H1 (cell line): ENCODE measurements around the gene ADGRL2. TPM values are rescaled to one million over a fixed set of nuclear protein-coding genes. Genes with fewer than 3 reads are reported as not detected.

Experiments
- CTCF ChIA-PET: fragments of 300-600 bp; sonication (Branson Sonifier 250); formaldehyde crosslinking; loops from one replicate; lab custom pipeline; 2021; ENCODE audit not compliant: partially characterized antibody; lab: Charles Lee
- POLR2A ChIA-PET: fragments of 300-600 bp; sonication (Branson Sonifier 250); formaldehyde crosslinking; loops from one replicate; lab custom pipeline; 2021; ENCODE audit warnings: inconsistent platforms; ENCODE audit not compliant: partially characterized antibody; lab: Charles Lee
- DNase-seq, 2 experiments: peaks; one replicate each; pipeline versions ENCODE4 v3.0.0 to v3.0.0-alpha.2; 2010 to 2022; ENCODE audit warnings: low spot score in 2 of 2, low read depth in 1 of 2, mixed read lengths in 1 of 2
- FAIRE-seq: peaks from 2 replicates; lab custom pipeline; 2011; peaks lifted over from hg19 to GRCh38; lab: Jason Lieb, UNC
- H2AFZ ChIP-seq: 2 replicates; pipeline ENCODE4 v1.8.1; 2012; ENCODE audit warnings: low read length, inconsistent platforms
- H2AK5ac ChIP-seq: 2 replicates; pipeline ENCODE4 v1.6.1; 2013; ENCODE audit warnings: low read depth, low read length
- H2BK120ac ChIP-seq: replicated peaks from 2 replicates; pipeline ENCODE3; 2013; ENCODE audit warnings: low read depth, low read length, inconsistent platforms
- H2BK12ac ChIP-seq: 2 replicates; pipeline ENCODE4 v1.6.1; 2013; ENCODE audit warnings: low read depth, low read length
- H2BK15ac ChIP-seq: 2 replicates; pipeline ENCODE4 v1.6.1; 2013; ENCODE audit warnings: low read length
- H2BK20ac ChIP-seq: 2 replicates; pipeline ENCODE4 v1.6.1; 2013; ENCODE audit warnings: low read length
- H2BK5ac ChIP-seq: 2 replicates; pipeline ENCODE4 v1.6.1; 2013; ENCODE audit warnings: low read depth, low read length
- H3K14ac ChIP-seq: 2 replicates; pipeline ENCODE4 v1.6.1; 2013; ENCODE audit warnings: inconsistent platforms; ENCODE audit not compliant: insufficient read length
- H3K18ac ChIP-seq: 2 replicates; pipeline ENCODE4 v1.6.1; 2013; ENCODE audit warnings: low read length; ENCODE audit errors: extremely low read depth
- H3K23ac ChIP-seq: 2 replicates; pipeline ENCODE4 v1.6.1; 2013; ENCODE audit warnings: inconsistent platforms; ENCODE audit not compliant: insufficient read length
- H3K23me2 ChIP-seq: 2 replicates; pipeline ENCODE4 v1.6.1; 2013; ENCODE audit warnings: low read depth, low read length
- H3K27ac ChIP-seq: 2 replicates; pipeline ENCODE4 v1.6.1; 2011; ENCODE audit warnings: low read depth, low read length, inconsistent platforms
- H3K27me3 ChIP-seq, 4 experiments: replicated peaks in 1 of 4; 1 replicate in 1 of 4; 2 replicates in 3 of 4; pipeline versions ENCODE4 v1.6.1 to v1.8.1; 2011 to 2013; ENCODE audit warnings: low read length in 3 of 4, mild to moderate bottlenecking in 3 of 4, inconsistent platforms in 2 of 4, mixed read lengths in 2 of 4, moderate library complexity in 1 of 4; ENCODE audit not compliant: control insufficient read depth in 3 of 4, insufficient read depth in 3 of 4; ENCODE audit errors: extremely low read depth in 1 of 4
- H3K36me3 ChIP-seq, 4 experiments: 2 replicates each; pipeline versions ENCODE4 v1.6.1 to v1.8.1; 2011 to 2013; ENCODE audit warnings: mild to moderate bottlenecking in 4 of 4, low read length in 3 of 4, moderate library complexity in 2 of 4, control low read depth in 1 of 4, inconsistent platforms in 1 of 4; ENCODE audit not compliant: insufficient read depth in 4 of 4, control insufficient read depth in 2 of 4
- H3K4ac ChIP-seq: replicated peaks from 2 replicates; pipeline ENCODE3; 2013; ENCODE audit warnings: low read length, low read depth, mixed read lengths, inconsistent platforms; ENCODE audit not compliant: insufficient read length
- H3K4me1 ChIP-seq, 4 experiments: replicated peaks in 1 of 4; 1 replicate in 1 of 4; 2 replicates in 3 of 4; pipeline versions ENCODE4 v1.6.1 to v1.8.1; 2011 to 2013; ENCODE audit warnings: low read length in 3 of 4, inconsistent platforms in 2 of 4, mixed read lengths in 1 of 4; ENCODE audit not compliant: insufficient read depth in 4 of 4, control insufficient read depth in 3 of 4
- H3K4me2 ChIP-seq, 2 experiments: 2 replicates each; pipeline versions ENCODE4 v1.6.1 to v1.8.1; 2011 to 2013; ENCODE audit warnings: low read depth in 2 of 2, low read length in 2 of 2, control low read depth in 1 of 2, inconsistent platforms in 1 of 2, mild to moderate bottlenecking in 1 of 2; ENCODE audit not compliant: insufficient read depth in 1 of 2
- H3K4me3 ChIP-seq, 4 experiments: fragments of 200-600, 300-600 bp in 1 of 4; sonication (generic), shearing (Covaris generic), sonication (Bioruptor Twin) in 1 of 4; 2 replicates each; pipeline versions ENCODE4 v1.5.1 to v1.8.1; 2011 to 2016; ENCODE audit warnings: low read length in 4 of 4, low read depth in 3 of 4, control low read depth in 2 of 4, inconsistent platforms in 2 of 4, mild to moderate bottlenecking in 2 of 4, mixed read lengths in 1 of 4, moderate library complexity in 1 of 4; ENCODE audit not compliant: insufficient read depth in 2 of 4; ENCODE audit errors: extremely low read depth in 1 of 4
- H3K56ac ChIP-seq: replicated peaks from 2 replicates; pipeline ENCODE3; 2013; ENCODE audit warnings: low read depth, mild to moderate bottlenecking, mixed read lengths, low read length, inconsistent platforms; ENCODE audit not compliant: insufficient read length
- H3K79me1 ChIP-seq: 2 replicates; pipeline ENCODE4 v1.6.1; 2013; ENCODE audit warnings: low read depth, low read length, control low read depth
- H3K79me2 ChIP-seq, 2 experiments: 2 replicates each; pipeline versions ENCODE4 v1.6.1 to v1.8.1; 2012 to 2013; ENCODE audit warnings: low read length in 2 of 2, mild to moderate bottlenecking in 2 of 2, inconsistent platforms in 1 of 2; ENCODE audit not compliant: insufficient read depth in 2 of 2, control insufficient read depth in 1 of 2
- H3K9ac ChIP-seq, 4 experiments: replicated peaks in 1 of 4; 1 replicate in 1 of 4; 2 replicates in 3 of 4; pipeline versions ENCODE4 v1.6.1 to v1.8.1; 2011 to 2013; ENCODE audit warnings: low read depth in 3 of 4, low read length in 3 of 4, control low read depth in 2 of 4, mild to moderate bottlenecking in 2 of 4, moderate library complexity in 2 of 4, inconsistent platforms in 1 of 4; ENCODE audit errors: extremely low read depth in 1 of 4
- H3K9me3 ChIP-seq, 2 experiments: 2 replicates each; pipeline versions ENCODE4 v1.6.1 to v1.8.1; 2012 to 2013; ENCODE audit warnings: mild to moderate bottlenecking in 2 of 2, moderate library complexity in 2 of 2, control low read depth in 1 of 2, inconsistent platforms in 1 of 2, low read depth in 1 of 2, low read length in 1 of 2, mixed read lengths in 1 of 2; ENCODE audit not compliant: insufficient read depth in 2 of 2
- H4K20me1 ChIP-seq, 2 experiments: replicated peaks in 1 of 2; 2 replicates each; pipeline versions ENCODE3 to v1.8.1; 2011 to 2013; ENCODE audit warnings: inconsistent platforms in 2 of 2, low read length in 2 of 2, mild to moderate bottlenecking in 1 of 2; ENCODE audit not compliant: insufficient read depth in 2 of 2, control insufficient read depth in 1 of 2
- H4K5ac ChIP-seq: 2 replicates; pipeline ENCODE4 v1.6.1; 2013; ENCODE audit warnings: low read length, low read depth, mixed read lengths, inconsistent platforms; ENCODE audit not compliant: insufficient read length
- H4K8ac ChIP-seq: 2 replicates; pipeline ENCODE4 v1.8.0; 2013; ENCODE audit warnings: mild to moderate bottlenecking, moderate library complexity, low read length, inconsistent platforms; ENCODE audit not compliant: insufficient read depth; ENCODE audit errors: extremely low read depth
- H4K91ac ChIP-seq: replicated peaks from 2 replicates; pipeline ENCODE3; 2013; ENCODE audit warnings: low read length, mixed read lengths, inconsistent platforms; ENCODE audit not compliant: insufficient read length
- CREB1 ChIP-seq: IDR thresholded peaks from 2 replicates; pipeline ENCODE4 v1.6.1; 2012; ENCODE audit warnings: inconsistent platforms
- JUND ChIP-seq: IDR thresholded peaks from 2 replicates; pipeline ENCODE4 v1.6.1; 2011; ENCODE audit warnings: mild to moderate bottlenecking, improper control_type of control experiment, low read length
- NANOG ChIP-seq: IDR thresholded peaks from 2 replicates; pipeline ENCODE4 v1.6.1; 2011; ENCODE audit warnings: low read length, low read depth, mild to moderate bottlenecking, inconsistent platforms; ENCODE audit not compliant: insufficient read depth, poor library complexity, severe bottlenecking
- PHF8 ChIP-seq: fragments of 200-600 bp; sonication (generic); conservative IDR thresholded peaks from 2 replicates; pipeline ENCODE4 v1.7.1; 2012; ENCODE audit warnings: low read depth, mild to moderate bottlenecking, inconsistent platforms, low read length, moderate library complexity
- POU5F1 ChIP-seq: IDR thresholded peaks from 2 replicates; pipeline ENCODE4 v1.6.1; 2011; ENCODE audit warnings: low read depth, mild to moderate bottlenecking, low read length, moderate library complexity
- RBBP5 ChIP-seq: IDR thresholded peaks from 2 replicates; pipeline ENCODE4 v1.7.1; 2012; ENCODE audit warnings: low read depth, mild to moderate bottlenecking, inconsistent platforms, low read length, moderate library complexity, borderline replicate concordance
- TEAD4 ChIP-seq: IDR thresholded peaks from 2 replicates; pipeline ENCODE4 v1.6.1; 2012; ENCODE audit warnings: low read depth, low read length, inconsistent platforms, mixed read lengths
- WGBS, 2 experiments: shearing (Covaris generic) in 1 of 2; methylation state at CpG; one replicate each; pipeline versions ENCODE4 v1.1.6 to v1.1.7; 2013 to 2015; ENCODE audit warnings: low lambda C conversion rate in 2 of 2, mixed read lengths in 2 of 2, inconsistent platforms in 1 of 2, low coverage in 1 of 2, missing lambda C conversion rate in 1 of 2; ENCODE audit not compliant: insufficient replicate concordance in 2 of 2, insufficient coverage in 1 of 2, insufficient read length in 1 of 2; ENCODE audit errors: extremely low coverage in 1 of 2, missing lambda C conversion rate in 1 of 2; 5-methylcytosine and 5-hydroxymethylcytosine counted together
- polyA plus RNA-seq, 7 experiments: library from polyadenylated mRNA; depleted of rRNA in 3 of 7; stranded (reverse) in 5 of 7; unstranded in 2 of 7; fragments of >200 nt in 5 of 7; fragments of 200-250 nt in 2 of 7; gene quantifications; 1 replicate in 5 of 7; 2 replicates in 1 of 7; 4 replicates in 1 of 7; pipeline versions ENCODE4 v1.2.1 to v1.2.3, GENCODE V29; 2011 to 2013; ENCODE audit warnings: missing spikeins in 2 of 7, mixed read lengths in 2 of 7
- total RNA-seq: library from RNA; stranded (reverse); fragmentation: NEBNext Ultra II Directional; extraction: Animal tissue kit (Norgen Biotek cat#: 25700); gene quantifications from 2 replicates; pipeline ENCODE4 v1.2.1, GENCODE V29; 2021
- TF ChIP-seq, protein P1 (sequence below): IDR thresholded peaks from 2 replicates; pipeline ENCODE4 v1.6.1; 2012; ENCODE audit warnings: inconsistent platforms

The ADGRL2 gene
- total and polyA plus RNA-seq, 2 of the 8 experiments (the other 6 are each of a cell fraction or from before 2014, with no cell fraction given), result 113 to 124 TPM

DNA sequence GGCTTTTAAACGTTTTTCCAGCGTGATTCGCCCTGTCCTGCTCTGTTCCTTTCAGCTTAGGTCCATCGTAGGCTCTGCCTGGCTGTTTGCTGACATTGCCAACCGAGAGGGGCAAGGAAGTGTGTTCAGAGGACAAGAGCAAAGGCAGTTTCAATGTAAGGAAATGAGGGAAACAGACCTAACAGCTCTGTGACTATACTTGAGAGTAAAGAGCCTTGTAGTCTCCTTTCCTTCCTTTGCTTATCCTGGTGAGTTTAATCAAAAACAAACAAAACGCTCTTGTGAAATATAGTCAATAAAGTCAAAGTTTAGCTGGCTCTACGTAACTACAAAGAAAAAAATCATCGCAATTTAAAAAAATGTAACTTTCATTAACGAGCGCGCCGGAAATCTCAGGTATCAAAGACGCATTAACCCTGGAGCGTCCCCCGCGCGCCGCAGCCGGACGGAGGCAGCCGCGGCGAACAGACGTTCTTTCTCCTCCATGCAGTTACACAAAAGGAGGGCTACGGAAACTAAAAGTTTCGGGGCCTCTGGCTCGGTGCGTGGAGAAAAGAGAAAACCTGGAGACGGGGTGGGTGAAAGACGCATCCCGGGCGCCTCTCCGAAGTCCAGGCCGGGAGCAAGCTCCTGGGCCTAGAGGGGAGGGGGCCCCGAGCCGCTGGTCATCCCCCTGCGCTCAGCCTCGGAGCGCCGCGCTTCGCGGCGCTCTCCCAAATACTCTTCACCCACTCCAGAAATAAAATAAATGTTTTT, 617 bp upstream of the ADGRL2 start:
- no peak overlapping the region for H3K23ac ChIP-seq
- peak overlapping the region; percentile 83 for H3K27ac ChIP-seq
- WGBS, 2 experiments, result 2% methylated on average over 41 of the region's 44 CpGs; no CpG with 5 or more reads in 1 of the 2 experiments
- peak overlapping the region; percentile 36 for H3K4ac ChIP-seq
- H3K27me3 ChIP-seq, result peaks cover 0 to 1% (median 0%) of the 10 kb centered on the region in 4 experiments; a peak in 1 of 7 replicates
- peak overlapping the region; percentile 53; the same call in 1 of the 2 replicates for H4K8ac ChIP-seq
- H3K4me3 ChIP-seq, result peak overlapping the region; percentile 65 to 99 (median 92)
- peak overlapping the region; percentile 63 for H4K91ac ChIP-seq
- peak overlapping the region; percentile 61; the same call in 1 of the 2 replicates for H2AFZ ChIP-seq
- no peak overlapping the region for H2AK5ac ChIP-seq
- peak overlapping the region in 3 of 4 experiments; percentile 65 to 82 (median 75); a peak in 5 of 7 replicates for H3K9ac ChIP-seq
- DNase-seq (peak in 1 of 2 experiments; percentile 85), FAIRE-seq (no peak)
- H3K9me3 ChIP-seq, result no peaks in the 10 kb centered on the region
- H3K23me2 ChIP-seq, result peaks cover 18% of the 10 kb centered on the region
- H2BK12ac ChIP-seq, result 0 out of 2 replicates have a peak overlapping the region, but pooled peaks have one; percentile 23
- CTCF ChIA-PET, result interaction anchor here (0.7 to 4.3 kb wide), 5 partner anchors 15 to 250 kb away, joined by 3 to 18 read pairs (median 4); no protein-coding TSS in a partner anchor
- peak overlapping the region; percentile 68; the same call in 1 of the 2 replicates for H3K18ac ChIP-seq
- no peak overlapping the region for H3K14ac ChIP-seq
- no peaks in the 10 kb centered on the region for H3K36me3 ChIP-seq
- H3K4me2 ChIP-seq, result peak overlapping the region; percentile 89 to 97
- no peaks in the 10 kb centered on the region for H3K79me1 ChIP-seq
- H3K4me1 ChIP-seq, result peaks cover 0 to 15% (median 1%) of the 10 kb centered on the region in 4 experiments; a peak in 3 of 7 replicates
- H3K56ac ChIP-seq, result peak overlapping the region; percentile 34
- peak overlapping the region; percentile 35; the same call in 1 of the 2 replicates for H2BK5ac ChIP-seq
- H3K79me2 ChIP-seq, result peaks cover 0 to 42% of the 10 kb centered on the region in 2 experiments; a peak in 3 of 4 replicates
- H4K20me1 ChIP-seq, result peaks cover 5% of the 10 kb centered on the region in 2 experiments
- H2BK120ac ChIP-seq, result peak overlapping the region; percentile 0
- H2BK15ac ChIP-seq, result no peak overlapping the region
- POLR2A ChIA-PET, result interaction anchor here (0.8 to 2.4 kb wide), 18 partner anchors 9 to 252 kb away, joined by 3 to 9 read pairs (median 4); no protein-coding TSS in a partner anchor
- H2BK20ac ChIP-seq, result no peak overlapping the region
- H4K5ac ChIP-seq, result peak overlapping the region; percentile 61
- TF ChIP-seq, protein P1, sequence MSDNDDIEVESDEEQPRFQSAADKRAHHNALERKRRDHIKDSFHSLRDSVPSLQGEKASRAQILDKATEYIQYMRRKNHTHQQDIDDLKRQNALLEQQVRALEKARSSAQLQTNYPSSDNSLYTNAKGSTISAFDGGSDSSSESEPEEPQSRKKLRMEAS, result 0 out of 2 replicates have a peak, but pooled peaks have one; percentile 24
- TF ChIP-seq JUND (no peak), PHF8 (peak; percentile 63; the same call in 1 of the 2 replicates), NANOG (peak; percentile 11), TEAD4 (no peak), CREB1 (peak; percentile 36; the same call in 1 of the 2 replicates), POU5F1 (no peak), RBBP5 (peak; percentile 82; the same call in 1 of the 2 replicates)
